Measurements from ENCODE around the gene PRR18.
A peak's percentile ranks its signal among the peaks of the same experiment; 100 is the strongest.

GRCh38 chr6:166259296-166259977 is 48.8 kb downstream of the PRR18 start:
- TF ChIP-seq, protein P1, sequence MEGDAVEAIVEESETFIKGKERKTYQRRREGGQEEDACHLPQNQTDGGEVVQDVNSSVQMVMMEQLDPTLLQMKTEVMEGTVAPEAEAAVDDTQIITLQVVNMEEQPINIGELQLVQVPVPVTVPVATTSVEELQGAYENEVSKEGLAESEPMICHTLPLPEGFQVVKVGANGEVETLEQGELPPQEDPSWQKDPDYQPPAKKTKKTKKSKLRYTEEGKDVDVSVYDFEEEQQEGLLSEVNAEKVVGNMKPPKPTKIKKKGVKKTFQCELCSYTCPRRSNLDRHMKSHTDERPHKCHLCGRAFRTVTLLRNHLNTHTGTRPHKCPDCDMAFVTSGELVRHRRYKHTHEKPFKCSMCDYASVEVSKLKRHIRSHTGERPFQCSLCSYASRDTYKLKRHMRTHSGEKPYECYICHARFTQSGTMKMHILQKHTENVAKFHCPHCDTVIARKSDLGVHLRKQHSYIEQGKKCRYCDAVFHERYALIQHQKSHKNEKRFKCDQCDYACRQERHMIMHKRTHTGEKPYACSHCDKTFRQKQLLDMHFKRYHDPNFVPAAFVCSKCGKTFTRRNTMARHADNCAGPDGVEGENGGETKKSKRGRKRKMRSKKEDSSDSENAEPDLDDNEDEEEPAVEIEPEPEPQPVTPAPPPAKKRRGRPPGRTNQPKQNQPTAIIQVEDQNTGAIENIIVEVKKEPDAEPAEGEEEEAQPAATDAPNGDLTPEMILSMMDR (IDR thresholded peaks at IDR 0.05; ENCODE audit: low read depth, low read length), result peak; percentile 15
- TF ChIP-seq POLR2A (IDR thresholded peaks at IDR 0.05; ENCODE audit: extremely low read depth, insufficient read length) (no peak), MYC (IDR thresholded peaks at IDR 0.05; ENCODE audit: low read depth, low read length) (no peak; the same call in 1 of the 2 replicates)

Measured in NB4 (cell line).